OCI-LY3 (cell line): Measurements from ENCODE around the gene NOL4L.

Source experiments
- EZH2phosphoT487 ChIP-seq: fragments of 200-600 bp; shearing (Covaris generic); IDR thresholded peaks from 2 replicates; pipeline ENCODE4 v1.6.1; 2018; ENCODE audit warnings: antibody characterized with exemption, mixed run types, low read depth
- TF ChIP-seq, protein P1 (sequence below): fragments of 200-600, 300-600 bp; sonication (generic); IDR thresholded peaks from 2 replicates; pipeline ENCODE4 v1.5.1; 2014; ENCODE audit warnings: antibody characterized with exemption, low read length, low read depth

GRCh38 chr20:32564440-32564839 lies 20.7 kb downstream of the NOL4L start:
- TF ChIP-seq, protein P1, sequence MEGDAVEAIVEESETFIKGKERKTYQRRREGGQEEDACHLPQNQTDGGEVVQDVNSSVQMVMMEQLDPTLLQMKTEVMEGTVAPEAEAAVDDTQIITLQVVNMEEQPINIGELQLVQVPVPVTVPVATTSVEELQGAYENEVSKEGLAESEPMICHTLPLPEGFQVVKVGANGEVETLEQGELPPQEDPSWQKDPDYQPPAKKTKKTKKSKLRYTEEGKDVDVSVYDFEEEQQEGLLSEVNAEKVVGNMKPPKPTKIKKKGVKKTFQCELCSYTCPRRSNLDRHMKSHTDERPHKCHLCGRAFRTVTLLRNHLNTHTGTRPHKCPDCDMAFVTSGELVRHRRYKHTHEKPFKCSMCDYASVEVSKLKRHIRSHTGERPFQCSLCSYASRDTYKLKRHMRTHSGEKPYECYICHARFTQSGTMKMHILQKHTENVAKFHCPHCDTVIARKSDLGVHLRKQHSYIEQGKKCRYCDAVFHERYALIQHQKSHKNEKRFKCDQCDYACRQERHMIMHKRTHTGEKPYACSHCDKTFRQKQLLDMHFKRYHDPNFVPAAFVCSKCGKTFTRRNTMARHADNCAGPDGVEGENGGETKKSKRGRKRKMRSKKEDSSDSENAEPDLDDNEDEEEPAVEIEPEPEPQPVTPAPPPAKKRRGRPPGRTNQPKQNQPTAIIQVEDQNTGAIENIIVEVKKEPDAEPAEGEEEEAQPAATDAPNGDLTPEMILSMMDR = no peak
- no peak for TF ChIP-seq EZH2phosphoT487
